OCI-LY3 (cell line): ENCODE measurements around the gene NAT14.

Experiments used
- H2AFZ ChIP-seq: fragments of 200-600, 300-600 bp; shearing (Covaris generic); 2 replicates; pipeline ENCODE4 v1.6.0; 2014; ENCODE audit warnings: antibody characterized with exemption, low read depth, low read length
- H3K27ac ChIP-seq: fragments of 200-600, 300-600 bp; sonication (generic); 2 replicates; pipeline ENCODE4 v1.5.1; 2014; ENCODE audit warnings: mild to moderate bottlenecking, low read length, moderate library complexity, mixed read lengths
- H3K27me3 ChIP-seq: fragments of 200-600, 300-600 bp; sonication (generic); 2 replicates; pipeline ENCODE4 v1.6.1; 2014; ENCODE audit warnings: low read depth, low read length, mixed read lengths
- H3K36me3 ChIP-seq: fragments of 200-600, 300-600 bp; sonication (generic); replicated peaks from 2 replicates; pipeline ENCODE3; 2014; ENCODE audit warnings: low read depth, low read length, mixed read lengths
- H3K4me1 ChIP-seq: fragments of 300-600, 200-600 bp; sonication (generic); 2 replicates; pipeline ENCODE4 v1.6.1; 2014; ENCODE audit warnings: low read length, mixed read lengths
- H3K4me2 ChIP-seq: fragments of 200-600, 300-600 bp; sonication (generic); 2 replicates; pipeline ENCODE4 v1.6.1; 2014; ENCODE audit warnings: low read length, mixed read lengths
- H3K4me3 ChIP-seq: fragments of 300-600, 200-600 bp; sonication (generic); 2 replicates; pipeline ENCODE4 v1.5.1; 2014; ENCODE audit warnings: antibody characterized with exemption, mild to moderate bottlenecking, low read length, moderate library complexity
- H3K79me2 ChIP-seq: fragments of 300-600, 200-600 bp; shearing (Covaris generic); 2 replicates; pipeline ENCODE4 v1.6.1; 2014; ENCODE audit warnings: mild to moderate bottlenecking, low read length, mixed read lengths
- H3K9ac ChIP-seq: fragments of 300-600, 200-600 bp; shearing (Covaris generic); 2 replicates; pipeline ENCODE4 v1.6.0; 2014; ENCODE audit warnings: mild to moderate bottlenecking, low read length, moderate library complexity
- H3K9me3 ChIP-seq: fragments of 200-600, 300-600 bp; shearing (Covaris generic); 2 replicates; pipeline ENCODE4 v1.6.1; 2014; ENCODE audit warnings: low read length, mixed read lengths; ENCODE audit not compliant: insufficient read depth
- H4K20me1 ChIP-seq: fragments of 200-600, 300-600 bp; sonication (generic); 2 replicates; pipeline ENCODE4 v1.6.1; 2016; ENCODE audit warnings: low read length, mixed read lengths; ENCODE audit not compliant: insufficient read depth
- EZH2phosphoT487 ChIP-seq: fragments of 200-600 bp; shearing (Covaris generic); IDR thresholded peaks from 2 replicates; pipeline ENCODE4 v1.6.1; 2018; ENCODE audit warnings: antibody characterized with exemption, mixed run types, low read depth
- TF ChIP-seq, protein P1 (sequence below): fragments of 200-600, 300-600 bp; sonication (generic); IDR thresholded peaks from 2 replicates; pipeline ENCODE4 v1.5.1; 2014; ENCODE audit warnings: antibody characterized with exemption, low read length, low read depth

Gene NAT14

GRCh38 chr19:55484593-55485438, at the start of gene NAT14:
NAT14 (plus strand) TSS chr19:55485188; CDS start chr19:55485709, 521 bp downstream.
- TF ChIP-seq, protein P1, sequence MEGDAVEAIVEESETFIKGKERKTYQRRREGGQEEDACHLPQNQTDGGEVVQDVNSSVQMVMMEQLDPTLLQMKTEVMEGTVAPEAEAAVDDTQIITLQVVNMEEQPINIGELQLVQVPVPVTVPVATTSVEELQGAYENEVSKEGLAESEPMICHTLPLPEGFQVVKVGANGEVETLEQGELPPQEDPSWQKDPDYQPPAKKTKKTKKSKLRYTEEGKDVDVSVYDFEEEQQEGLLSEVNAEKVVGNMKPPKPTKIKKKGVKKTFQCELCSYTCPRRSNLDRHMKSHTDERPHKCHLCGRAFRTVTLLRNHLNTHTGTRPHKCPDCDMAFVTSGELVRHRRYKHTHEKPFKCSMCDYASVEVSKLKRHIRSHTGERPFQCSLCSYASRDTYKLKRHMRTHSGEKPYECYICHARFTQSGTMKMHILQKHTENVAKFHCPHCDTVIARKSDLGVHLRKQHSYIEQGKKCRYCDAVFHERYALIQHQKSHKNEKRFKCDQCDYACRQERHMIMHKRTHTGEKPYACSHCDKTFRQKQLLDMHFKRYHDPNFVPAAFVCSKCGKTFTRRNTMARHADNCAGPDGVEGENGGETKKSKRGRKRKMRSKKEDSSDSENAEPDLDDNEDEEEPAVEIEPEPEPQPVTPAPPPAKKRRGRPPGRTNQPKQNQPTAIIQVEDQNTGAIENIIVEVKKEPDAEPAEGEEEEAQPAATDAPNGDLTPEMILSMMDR: no peak
- TF ChIP-seq EZH2phosphoT487: no peak
- peaks cover 10% of the 10 kb centered on the region; the same call in 1 of the 2 replicates for H3K79me2 ChIP-seq
- no peaks in the 10 kb centered on the region for H4K20me1 ChIP-seq
- peak within 1 kb of the TSS; percentile 91 for H3K9ac ChIP-seq
- H3K27me3 ChIP-seq: no peaks in the 10 kb centered on the region
- H2AFZ ChIP-seq: peak within 1 kb of the TSS; percentile 68
- H3K27ac ChIP-seq: peak within 1 kb of the TSS; percentile 54
- H3K9me3 ChIP-seq: no peaks in the 10 kb centered on the region
- H3K36me3 ChIP-seq: peaks cover 5% of the 10 kb centered on the region
- H3K4me3 ChIP-seq: peak within 1 kb of the TSS; percentile 86
- H3K4me2 ChIP-seq: peak within 1 kb of the TSS; percentile 62
- peaks cover 14% of the 10 kb centered on the region for H3K4me1 ChIP-seq

GRCh38 chr19:55436847-55437246, 48.1 kb upstream of the NAT14 start:
- Histone ChIP-seq H4K20me1 (no peaks in the 10 kb centered on the region), H3K9me3 (no peaks in the 10 kb centered on the region), H3K4me3 (no peak overlapping the region), H3K79me2 (no peaks in the 10 kb centered on the region), H3K27ac (no peak overlapping the region), H3K4me1 (no peaks in the 10 kb centered on the region), H3K4me2 (no peak overlapping the region), H3K27me3 (peaks cover 3% of the 10 kb centered on the region; the same call in 1 of the 2 replicates), H3K36me3 (no peaks in the 10 kb centered on the region), H3K9ac (no peak overlapping the region), H2AFZ (no peak overlapping the region)
- TF ChIP-seq EZH2phosphoT487: no peak
- TF ChIP-seq, protein P1: no peak

DNA sequence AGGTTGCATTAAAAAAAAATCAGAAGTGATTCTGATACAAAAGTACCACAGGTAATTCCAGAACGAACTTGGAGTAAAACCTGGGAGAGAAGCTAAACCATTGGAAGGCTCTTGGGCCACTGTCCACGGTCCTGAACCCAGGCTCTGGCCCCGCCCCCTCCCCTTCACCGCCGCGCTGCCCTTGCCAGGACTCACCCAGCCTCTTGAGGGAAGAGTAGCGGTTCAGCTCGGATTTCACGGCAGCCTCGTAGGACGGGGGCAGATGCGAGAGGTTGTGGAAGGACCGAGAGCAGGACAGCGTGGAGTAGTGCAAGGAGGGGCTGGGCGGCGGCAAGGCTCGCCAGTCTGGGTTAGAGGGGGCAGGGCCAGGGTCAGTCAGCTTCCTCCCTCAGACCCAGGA, 47.6 kb upstream of the NAT14 start:
- Histone ChIP-seq H3K4me1 (no peaks in the 10 kb centered on the region), H3K4me2 (no peak overlapping the region)
- TF ChIP-seq EZH2phosphoT487: no peak
- TF ChIP-seq, protein P1: no peak

DNA sequence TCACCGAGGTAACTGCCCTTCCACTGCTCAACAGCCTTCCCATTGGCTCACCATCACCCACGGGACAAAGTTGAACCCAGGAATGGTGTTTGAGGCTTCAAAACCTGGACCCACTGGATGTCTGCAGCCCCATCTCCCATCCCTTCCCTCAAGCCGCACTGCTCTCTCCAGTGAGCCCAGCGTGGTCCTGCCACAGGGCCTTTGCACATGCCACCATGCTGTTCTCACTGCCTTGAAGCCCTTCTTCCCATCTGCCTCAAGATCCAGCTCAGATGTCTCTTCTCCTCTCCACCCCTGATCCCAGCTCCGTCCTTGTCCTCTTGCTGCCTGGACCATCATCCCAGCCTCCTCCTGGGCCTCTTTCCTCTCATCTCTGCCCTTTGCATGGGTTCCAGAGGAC, 45.9 kb upstream of the NAT14 start:
- no peaks in the 10 kb centered on the region for H3K79me2 ChIP-seq
- no peaks in the 10 kb centered on the region for H3K9me3 ChIP-seq
- H3K9ac ChIP-seq: no peak overlapping the region
- H4K20me1 ChIP-seq: no peaks in the 10 kb centered on the region
- no peak overlapping the region for H2AFZ ChIP-seq
- no peaks in the 10 kb centered on the region for H3K4me1 ChIP-seq
- no peak overlapping the region for H3K27ac ChIP-seq
- no peak overlapping the region for H3K4me3 ChIP-seq
- TF ChIP-seq, protein P1: no peak
- no peak for TF ChIP-seq EZH2phosphoT487
- H3K36me3 ChIP-seq: no peaks in the 10 kb centered on the region
- no peak overlapping the region for H3K4me2 ChIP-seq
- H3K27me3 ChIP-seq: peaks cover 3% of the 10 kb centered on the region; the same call in 1 of the 2 replicates

More for the DNA sequence above, 47.6 kb upstream of the NAT14 start:
- no peak overlapping the region for H2AFZ ChIP-seq
- H3K79me2 ChIP-seq: no peaks in the 10 kb centered on the region
- peaks cover 3% of the 10 kb centered on the region; the same call in 1 of the 2 replicates for H3K27me3 ChIP-seq
- no peaks in the 10 kb centered on the region for H3K36me3 ChIP-seq
- H4K20me1 ChIP-seq: no peaks in the 10 kb centered on the region
- H3K4me3 ChIP-seq: no peak overlapping the region
- no peaks in the 10 kb centered on the region for H3K9me3 ChIP-seq
- no peak overlapping the region for H3K27ac ChIP-seq
- H3K9ac ChIP-seq: no peak overlapping the region
